ENCODE measurements around the gene SSX2IP. TPM values are rescaled to one million over a fixed set of nuclear protein-coding genes. Genes with fewer than 3 reads are reported as not detected.
"Not testable (repeated sequence)": the region's sequence is repeated elsewhere in the genome, so short reads cannot be mapped to it uniquely, and the experiment has no call there.

Gene SSX2IP
- total and polyA plus RNA-seq, 9 of the 15 experiments (the other 6 are each of a cell fraction or from before 2014, with no cell fraction given), result 20.6 to 96.7 (median 61.7) TPM

GRCh38 chr1:84639731-84640130, 50.5 kb downstream of the SSX2IP start:
- DNase-seq (ENCODE audit: extremely low read depth in 1 of 4, low spot score in 3 of 4) (peak in 2 of 4 experiments; percentile 37 to 69), ATAC-seq (peak; percentile 50), FAIRE-seq (peak; percentile 56)
- H4K20me1 ChIP-seq (replicated peaks; ENCODE audit: control insufficient read depth, insufficient read depth, low read length); in situ Hi-C loops (cut with MboI); CTCF ChIA-PET (ENCODE audit: low intra/inter-chr PET ratio); H3K9me1 ChIP-seq (ENCODE audit: control insufficient read depth, insufficient read depth, low read length); BruUV-seq (replicated peaks); intact Hi-C loops (cut with micrococcal nuclease); H3K9ac ChIP-seq (ENCODE audit: insufficient read depth in 1 of 2, low read depth in 2 of 2, low read length in 2 of 2); H3K27ac ChIP-seq (ENCODE audit: extremely low read depth, low read depth, low read length); H3K4me3 ChIP-seq; H3K27me3 ChIP-seq (ENCODE audit: control insufficient read depth in 2 of 2, insufficient read depth in 2 of 2, low read length in 2 of 2); H2AFZ ChIP-seq (ENCODE audit: low read depth, low read length); H3K4me2 ChIP-seq (ENCODE audit: insufficient read depth, low read length); H3K79me2 ChIP-seq (ENCODE audit: control insufficient read depth, insufficient read depth, low read length); H3K9me3 ChIP-seq (replicated peaks; ENCODE audit: control insufficient read depth, insufficient read depth, low read depth, low read length); H3K36me3 ChIP-seq (ENCODE audit: control insufficient read depth, insufficient read depth, low read length); TF ChIP-seq TEAD4 (CRISPR knock-in tag; IDR thresholded peaks at IDR 0.05; ENCODE audit: borderline replicate concordance): not testable (repeated sequence)
- H3K4me1 ChIP-seq (replicated peaks in 1 of 2; ENCODE audit: control insufficient read depth in 2 of 2, insufficient read depth in 2 of 2, low read length in 2 of 2), result peaks cover 0 to 14% of the 10 kb centered on the region in 2 experiments; a peak in 3 of 5 replicates
- WGBS (ENCODE audit: insufficient coverage, low coverage, missing lambda C conversion rate), result 15% methylated on average over 6 of the region's 6 CpGs
- POLR2A ChIA-PET, result interaction anchor here (0.8 to 2.3 kb wide), 2 partner anchors 10 to 36 kb away, joined by 3 to 7 read pairs; no protein-coding TSS in a partner anchor
- TF ChIP-seq ZEB2 (IDR thresholded peaks at IDR 0.05), result 0 out of 2 replicates have a peak, but pooled peaks have one; percentile 29
- TF ChIP-seq HDAC2 (IDR thresholded peaks at IDR 0.05), result peak; percentile 90
- peak; percentile 70 for TF ChIP-seq MTA2 (IDR thresholded peaks at IDR 0.05; ENCODE audit: low read depth)
- 0 out of 2 replicates have a peak, but pooled peaks have one; percentile 51 for TF ChIP-seq BCOR (IDR thresholded peaks at IDR 0.05)
- peak; percentile 78 for TF ChIP-seq MEIS2 (IDR thresholded peaks at IDR 0.05; ENCODE audit: partially characterized antibody)
- TF ChIP-seq TAL1 (IDR thresholded peaks at IDR 0.05), result peak; percentile 87
- peak; percentile 90 for TF ChIP-seq ARID1B (IDR thresholded peaks at IDR 0.05)
- peak; percentile 74 for TF ChIP-seq NFIC (IDR thresholded peaks at IDR 0.05)
- peak; percentile 93 for TF ChIP-seq CBFA2T3 (IDR thresholded peaks at IDR 0.05)
- peak; percentile 59; the same call in 1 of the 2 replicates for TF ChIP-seq EGR1 (conservative IDR thresholded peaks at IDR 0.05)
- TF ChIP-seq GATA2 (CRISPR knock-in tag; IDR thresholded peaks at IDR 0.05), result peak; percentile 45; the same call in 1 of the 2 replicates
- peak; percentile 89 to 94 for TF ChIP-seq RCOR1 (IDR thresholded peaks at IDR 0.05; ENCODE audit: borderline replicate concordance in 1 of 2, low read depth in 2 of 2, low read length in 2 of 2)
- peak; percentile 63; the same call in 1 of the 2 replicates for TF ChIP-seq POLR2AphosphoS5 (IDR thresholded peaks at IDR 0.05; ENCODE audit: control insufficient read depth, insufficient read depth, low read depth, low read length)
- TF ChIP-seq TRIM24 (IDR thresholded peaks at IDR 0.05), result peak; percentile 31 to 61; a peak in 3 of 4 replicates
- peak; percentile 53; the same call in 1 of the 2 replicates for TF ChIP-seq CXXC5 (CRISPR knock-in tag; IDR thresholded peaks at IDR 0.05)
- TF ChIP-seq HDAC1 (IDR thresholded peaks at IDR 0.05), result peak in 1 of 2 experiments; percentile 82; a peak in 3 of 4 replicates
- TF ChIP-seq ADNP (tag; IDR thresholded peaks at IDR 0.05), result peak; percentile 95
- TF ChIP-seq DMBX1 (CRISPR knock-in tag; IDR thresholded peaks at IDR 0.05; ENCODE audit: borderline replicate concordance), result peak; percentile 63; the same call in 1 of the 2 replicates
- peak; percentile 64; the same call in 1 of the 2 replicates for TF ChIP-seq SMARCE1 (IDR thresholded peaks at IDR 0.05)
- peak; percentile 92 for TF ChIP-seq TCF3 (CRISPR knock-in tag; IDR thresholded peaks at IDR 0.05)
- peak; percentile 44; the same call in 1 of the 2 replicates for TF ChIP-seq SMAD4 (CRISPR knock-in tag; conservative IDR thresholded peaks at IDR 0.05)
- peak; percentile 87 for TF ChIP-seq CBFA2T2 (conservative IDR thresholded peaks at IDR 0.05)
- TF ChIP-seq KLF16 (IDR thresholded peaks at IDR 0.05), result peak; percentile 83
- peak; percentile 28; the same call in 1 of the 2 replicates for TF ChIP-seq CTBP1 (IDR thresholded peaks at IDR 0.05; ENCODE audit: borderline replicate concordance)
- 0 out of 2 replicates have a peak, but pooled peaks have one; percentile 32 for TF ChIP-seq MEF2D (tag; conservative IDR thresholded peaks at IDR 0.05; ENCODE audit: low read depth)
- peak; percentile 89 for TF ChIP-seq TEAD4 (IDR thresholded peaks at IDR 0.05; ENCODE audit: low read length)
- TF ChIP-seq NCOR1 (IDR thresholded peaks at IDR 0.05), result peak; percentile 81
- TF ChIP-seq CC2D1A (IDR thresholded peaks at IDR 0.05), result peak; percentile 65; the same call in 1 of the 2 replicates
- TF ChIP-seq KDM1A (IDR thresholded peaks at IDR 0.05), result peak; percentile 96 to 97
- peak; percentile 52; the same call in 1 of the 2 replicates for TF ChIP-seq SMARCA4 (IDR thresholded peaks at IDR 0.05)

Measured in K562 (cell line).